Measurements from ENCODE around the gene COL27A1.

- no peak for TF ChIP-seq ZNF274 (IDR thresholded peaks at IDR 0.05; ENCODE audit: low read length)
- no peak for TF ChIP-seq ZNF274 (tag by site-specific recombination; IDR thresholded peaks at IDR 0.05; ENCODE audit: borderline replicate concordance)
- no peak for TF ChIP-seq CTCF (tag by site-specific recombination; IDR thresholded peaks at IDR 0.05)
- no peak for TF ChIP-seq ZNF157 (tag by site-specific recombination; IDR thresholded peaks at IDR 0.05)
- no peak for TF ChIP-seq ZNF416 (tag by site-specific recombination; IDR thresholded peaks at IDR 0.05)
- no peak for TF ChIP-seq REST (tag by site-specific recombination; IDR thresholded peaks at IDR 0.05)
- no peak for TF ChIP-seq ZNF561 (tag by site-specific recombination; IDR thresholded peaks at IDR 0.05; ENCODE audit: borderline replicate concordance)
- TF ChIP-seq ZBTB7A (tag by site-specific recombination; IDR thresholded peaks at IDR 0.05; ENCODE audit: low read depth): no peak
- no peak for TF ChIP-seq TSHZ1 (tag by site-specific recombination; IDR thresholded peaks at IDR 0.05; ENCODE audit: borderline replicate concordance)
- TF ChIP-seq ZNF629 (tag by site-specific recombination; IDR thresholded peaks at IDR 0.05): no peak
- TF ChIP-seq ZNF623 (tag by site-specific recombination; IDR thresholded peaks at IDR 0.05): no peak
- TF ChIP-seq ZBTB1 (tag by site-specific recombination; IDR thresholded peaks at IDR 0.05): no peak
These were observed 129.2 kb downstream of the COL27A1 start for GRCh38 chr9:114284316-114285060.

Data from HEK293 (cell line).